GM18498 (cell line): ENCODE results near the gene CD163L1.

ENCODE experiments used
- ATAC-seq: cut with Tn5 transposase; IDR thresholded peaks from one replicate; pipeline ENCODE4 v1.9.1; 2021; ENCODE audit warnings: mild to moderate bottlenecking, moderate library complexity; ENCODE audit not compliant: unreplicated experiment

CD163L1 gene

DNA sequence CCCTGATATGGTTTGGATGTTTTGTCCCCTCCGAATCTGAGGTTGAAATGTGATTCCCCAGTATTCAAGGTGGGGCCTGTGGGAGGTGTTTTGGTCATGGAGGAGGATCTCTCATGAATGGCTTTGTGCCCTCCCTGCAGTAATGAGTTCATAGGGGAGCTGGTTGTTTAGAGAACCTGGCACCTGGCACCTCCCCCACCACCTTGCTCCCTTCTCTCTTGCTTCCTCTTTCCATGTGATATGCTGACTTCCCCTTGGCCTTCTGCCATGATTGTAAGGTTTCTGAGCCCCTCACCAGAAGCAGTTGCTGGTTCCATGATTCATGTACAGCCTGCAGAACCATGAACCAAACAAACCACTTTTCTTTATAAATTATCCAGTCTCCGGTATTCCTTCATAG lies 32.6 kb downstream of the CD163L1 start:
- ATAC-seq, result no peak

DNA sequence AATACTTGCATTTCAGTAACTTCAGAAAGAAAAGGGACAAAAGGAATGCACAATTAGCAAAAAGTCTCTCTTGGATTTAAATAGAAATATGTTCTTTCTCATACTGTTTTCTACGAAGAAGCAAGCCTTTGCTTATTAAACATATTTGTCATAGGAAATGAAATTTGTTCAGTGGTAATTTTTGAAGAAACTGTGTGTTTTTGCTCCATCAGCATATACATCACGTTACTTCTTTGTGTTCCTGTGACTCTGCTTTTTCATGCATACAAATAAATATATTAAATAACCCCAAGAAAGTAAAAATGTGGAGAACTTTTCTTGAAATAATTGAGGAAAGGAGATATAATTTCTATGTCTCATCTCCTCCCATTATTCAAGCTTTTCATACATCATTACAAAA lies 39.7 kb downstream of the CD163L1 start:
- no peak for ATAC-seq

- ATAC-seq, result no peak
Observed at GRCh38 chr12:7403466-7403865, 40.5 kb downstream of the CD163L1 start.

DNA sequence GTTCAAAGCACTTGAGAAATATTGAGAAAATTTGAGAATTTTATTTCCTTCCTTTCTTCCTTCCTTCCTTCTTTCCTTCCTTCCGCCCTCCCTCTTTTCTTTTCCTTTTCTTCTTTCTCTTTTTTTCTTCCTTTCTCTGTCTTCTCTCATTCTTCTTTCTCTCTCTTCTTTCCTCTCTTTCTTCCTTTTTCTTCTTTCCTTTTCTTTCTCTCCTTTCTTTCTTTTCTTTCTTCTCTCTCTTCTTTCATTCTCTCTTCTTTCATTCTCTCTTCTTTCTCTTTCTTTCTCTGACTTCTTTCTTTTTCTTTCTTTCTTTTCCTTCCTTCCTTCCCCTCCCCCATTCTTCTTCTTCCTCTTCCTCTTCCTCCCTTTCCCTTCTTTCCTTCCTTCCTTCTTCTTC lies 44.9 kb downstream of the CD163L1 start:
- ATAC-seq, result no peak

DNA sequence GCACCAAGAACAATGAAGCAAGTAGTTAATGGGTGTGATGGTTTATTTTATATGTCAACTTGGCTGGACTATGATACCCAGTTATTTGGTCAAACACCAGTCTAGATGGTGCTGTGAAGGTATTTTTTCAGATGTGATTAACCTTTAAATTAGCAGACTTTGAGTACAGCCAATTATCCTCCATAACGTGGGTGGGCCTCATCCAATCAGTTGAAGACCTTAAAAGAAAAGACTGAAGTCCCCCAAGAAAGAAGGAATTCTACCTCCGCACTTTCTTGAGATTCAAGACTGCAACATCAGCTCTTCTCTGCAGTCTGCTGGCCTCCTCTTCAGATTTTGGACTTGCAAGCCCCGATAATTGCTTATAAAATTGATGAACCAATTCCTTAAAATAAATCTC lies 47.5 kb downstream of the CD163L1 start:
- ATAC-seq, result no peak

DNA sequence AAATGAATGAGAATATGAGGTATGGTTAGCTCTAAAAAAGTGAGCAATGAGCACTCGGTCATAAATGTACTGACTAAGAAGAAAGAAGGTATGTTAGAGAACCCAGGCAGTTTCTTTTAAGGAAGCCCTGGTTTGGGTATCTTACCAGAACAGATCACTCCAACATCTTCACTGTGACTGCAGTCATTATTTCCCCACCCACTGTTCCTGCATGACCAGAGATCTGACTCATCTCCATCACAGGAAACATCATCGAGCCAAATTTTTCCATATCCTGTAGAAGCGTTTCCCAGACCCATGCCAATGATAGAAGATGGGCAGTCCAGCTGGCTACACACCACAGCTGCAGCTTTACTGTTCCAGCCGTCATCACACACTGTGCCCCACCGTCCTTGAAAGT lies 48.0 kb downstream of the CD163L1 start:
- no peak for ATAC-seq

DNA sequence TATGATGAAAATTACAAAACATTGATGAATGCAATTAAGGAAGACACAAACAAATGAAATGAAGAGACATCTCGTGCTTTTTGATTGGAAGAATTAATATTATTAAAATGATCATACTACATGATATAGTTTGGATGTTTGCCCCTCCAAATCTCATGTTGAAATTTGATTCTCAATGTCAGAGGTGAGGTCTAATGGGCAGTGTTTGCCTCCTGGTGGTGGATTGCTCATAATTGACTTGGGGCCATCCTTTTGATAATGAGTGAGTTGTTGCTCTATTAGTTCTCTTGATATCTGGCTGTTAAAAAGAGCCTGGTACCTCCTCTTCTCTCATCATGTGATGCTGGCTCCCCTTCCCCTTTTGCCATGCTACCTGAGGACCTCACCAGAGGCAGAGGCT lies 56.7 kb downstream of the CD163L1 start:
- no peak for ATAC-seq

DNA sequence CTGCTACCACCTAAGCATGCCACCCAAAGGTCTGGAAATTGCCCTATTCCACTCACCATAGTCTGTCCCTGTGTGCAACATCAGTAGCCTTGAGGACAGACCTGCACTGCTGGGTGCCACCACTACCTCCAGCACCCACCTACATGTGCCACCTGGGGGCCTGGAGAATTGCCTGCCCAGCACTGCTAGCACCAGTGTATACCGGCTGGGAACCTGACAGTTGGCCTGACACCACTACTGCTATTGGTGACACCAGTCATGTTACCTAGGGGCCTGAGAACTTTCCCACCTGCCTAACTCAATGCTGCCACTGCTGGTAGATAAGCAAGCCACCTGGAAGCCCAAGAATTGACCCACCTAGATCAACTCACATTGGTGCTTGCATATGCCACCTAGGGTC lies 60.8 kb downstream of the CD163L1 start:
- ATAC-seq, result no peak

GRCh38 chr12:7376196-7376595 lies 67.8 kb downstream of the CD163L1 start:
- no peak for ATAC-seq

- ATAC-seq, result no peak
Observed at GRCh38 chr12:7375145-7375543, 68.8 kb downstream of the CD163L1 start.

DNA sequence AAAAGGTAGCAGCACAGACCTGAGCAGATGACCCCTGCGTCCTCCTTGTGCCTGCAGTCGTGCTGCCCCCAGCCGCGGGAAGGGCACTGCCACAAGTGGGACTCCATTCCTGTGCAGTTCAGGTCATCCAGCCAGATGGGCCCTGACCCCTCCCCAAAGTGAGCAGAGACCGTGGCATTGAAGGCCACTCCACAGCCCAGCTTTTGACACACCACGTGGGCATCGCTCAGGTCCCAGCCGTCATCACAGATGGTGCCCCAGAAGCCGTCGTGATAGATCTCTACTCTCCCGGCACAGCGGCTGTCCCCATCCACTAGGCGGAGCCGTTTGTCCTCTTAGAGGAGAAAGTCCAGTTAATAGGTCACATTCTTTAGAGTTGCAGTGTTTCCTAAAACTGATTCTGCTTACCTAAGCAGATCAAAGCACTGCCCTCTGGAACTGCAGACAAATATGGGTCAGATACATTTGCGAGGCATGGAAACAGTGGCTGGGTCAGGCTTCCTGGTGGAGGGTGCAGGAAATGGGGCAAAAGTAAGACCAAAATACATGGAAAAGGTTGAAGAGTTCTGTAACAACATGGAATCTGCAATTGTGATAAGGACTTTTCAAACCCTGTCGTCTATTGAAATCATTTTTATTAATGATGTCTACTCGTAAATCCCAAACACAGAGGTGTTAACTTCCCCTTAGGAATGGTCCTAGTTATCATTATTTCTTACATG lies 69.4 kb downstream of the CD163L1 start:
- ATAC-seq, result no peak

DNA sequence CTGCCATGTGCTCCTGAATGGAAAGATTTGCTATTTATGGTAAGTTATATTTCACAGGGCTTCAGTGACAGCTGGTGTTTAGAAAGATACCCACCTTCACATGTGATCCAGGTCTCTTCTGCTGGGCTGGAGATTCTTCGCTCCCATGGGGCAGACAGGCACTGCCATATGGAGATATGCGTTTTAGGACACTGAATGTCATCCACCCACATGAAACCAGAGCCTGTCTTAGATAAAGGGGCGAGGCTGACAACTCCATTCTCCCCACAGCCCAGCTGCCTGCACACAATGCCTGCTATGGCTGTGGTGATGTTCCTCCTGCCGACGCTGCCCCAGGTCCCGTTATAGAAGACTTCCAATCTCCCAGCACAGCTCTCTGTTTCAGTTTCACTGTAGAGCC lies 70.7 kb downstream of the CD163L1 start:
- no peak for ATAC-seq

GRCh38 chr12:7369274-7369729 lies 74.7 kb downstream of the CD163L1 start:
- ATAC-seq, result peak; percentile 84

DNA sequence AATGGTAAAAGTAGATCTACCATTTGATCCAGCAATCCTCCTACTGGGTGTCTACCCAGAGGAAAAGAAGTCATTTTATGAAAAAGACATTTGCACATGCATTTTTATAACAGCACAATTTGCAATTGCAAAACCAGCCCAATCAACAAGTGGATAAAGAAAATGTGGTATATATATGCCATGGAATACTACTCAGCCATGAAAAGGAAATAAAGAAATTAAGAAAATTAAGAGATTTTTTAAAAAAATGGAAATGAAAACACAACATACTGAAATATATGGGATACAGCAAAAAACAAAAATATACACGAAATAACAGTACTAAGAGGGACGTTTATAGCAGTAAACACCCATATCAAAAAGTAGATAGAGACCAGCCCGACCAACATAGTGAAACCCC lies 81.2 kb downstream of the CD163L1 start:
- ATAC-seq, result no peak

- no peak for ATAC-seq
Observed at GRCh38 chr12:7361265-7361664, 82.7 kb downstream of the CD163L1 start.

DNA sequence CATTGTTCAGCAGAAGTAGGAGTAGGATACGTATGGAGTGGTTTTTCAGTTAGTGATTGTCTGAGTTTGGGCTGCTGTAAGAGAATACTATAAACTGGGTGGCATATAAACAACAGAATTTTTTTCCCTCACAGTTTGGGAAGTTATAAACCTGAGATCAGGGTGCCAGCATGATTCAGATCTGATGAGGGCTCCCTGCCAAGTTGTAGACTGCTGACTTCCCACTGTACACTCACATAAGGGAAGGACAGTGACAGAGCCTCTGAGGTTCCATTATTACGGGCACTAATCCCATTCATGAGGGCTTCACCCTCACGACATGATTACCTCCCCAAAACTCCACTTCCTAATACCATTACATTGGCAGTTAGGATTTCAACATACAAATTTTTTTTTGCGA lies 89.4 kb downstream of the CD163L1 start:
- no peak for ATAC-seq

GRCh38 chr12:7352661-7353060 lies 91.3 kb downstream of the CD163L1 start:
- no peak for ATAC-seq

DNA sequence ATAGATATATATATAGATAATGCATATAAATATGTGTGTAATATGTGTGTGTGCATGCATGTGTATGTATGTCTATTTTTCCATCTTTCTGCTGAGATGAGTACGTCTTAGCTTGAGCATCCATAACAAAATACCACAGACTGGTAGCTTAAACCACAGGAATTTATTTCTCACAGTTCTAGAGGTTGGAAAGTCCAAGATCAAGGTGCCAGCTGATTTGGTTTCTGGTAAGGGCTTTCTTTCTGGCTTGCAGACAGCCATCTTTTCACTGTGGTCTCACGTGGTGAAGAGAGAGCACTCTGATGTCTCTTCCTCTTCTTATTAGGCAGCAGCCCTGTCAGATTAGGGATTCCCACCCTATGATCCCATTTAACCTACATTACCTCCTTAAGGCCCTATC lies 92.8 kb downstream of the CD163L1 start:
- ATAC-seq, result no peak

GRCh38 chr12:7349418-7349817 lies 94.5 kb downstream of the CD163L1 start:
- ATAC-seq, result no peak

- ATAC-seq, result no peak
Observed at GRCh38 chr12:7346551-7347225, 97.3 kb downstream of the CD163L1 start.

DNA sequence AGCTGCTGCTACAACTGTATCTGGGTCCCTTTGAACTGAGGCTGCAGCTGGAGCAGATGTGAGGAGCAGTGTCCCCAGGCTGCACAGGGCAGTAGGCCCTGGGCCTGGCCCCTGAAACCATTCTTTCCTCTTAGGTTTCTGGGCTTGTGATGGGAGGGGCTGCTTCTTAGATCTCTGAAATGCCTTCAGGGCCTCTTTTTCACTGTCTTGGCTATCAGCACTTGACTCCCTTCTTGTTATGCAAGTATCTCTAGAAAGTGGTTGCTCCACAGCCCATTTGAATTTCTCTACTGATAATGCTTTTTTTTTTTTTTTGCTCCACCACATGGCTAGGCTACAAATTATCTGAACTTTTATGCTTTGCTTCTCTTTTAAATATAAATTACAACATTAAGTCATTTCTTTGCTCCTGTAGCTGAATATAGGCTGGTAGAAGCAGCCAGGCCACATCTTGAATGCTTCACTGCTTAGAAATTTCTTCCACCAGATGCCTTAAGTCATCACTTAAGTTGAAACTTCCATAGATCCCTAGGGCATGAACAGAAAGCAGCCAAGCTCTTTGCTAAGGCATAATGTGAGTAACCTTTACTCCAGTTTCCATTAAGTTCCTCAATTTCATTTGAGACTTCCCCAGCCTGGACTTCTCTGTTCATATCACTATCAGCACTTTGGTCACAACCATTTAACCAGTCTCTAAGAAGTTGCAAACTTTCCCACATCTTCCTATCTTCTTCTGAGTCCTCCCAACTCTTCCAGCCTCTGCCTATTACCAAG lies 98.9 kb downstream of the CD163L1 start:
- no peak for ATAC-seq

DNA sequence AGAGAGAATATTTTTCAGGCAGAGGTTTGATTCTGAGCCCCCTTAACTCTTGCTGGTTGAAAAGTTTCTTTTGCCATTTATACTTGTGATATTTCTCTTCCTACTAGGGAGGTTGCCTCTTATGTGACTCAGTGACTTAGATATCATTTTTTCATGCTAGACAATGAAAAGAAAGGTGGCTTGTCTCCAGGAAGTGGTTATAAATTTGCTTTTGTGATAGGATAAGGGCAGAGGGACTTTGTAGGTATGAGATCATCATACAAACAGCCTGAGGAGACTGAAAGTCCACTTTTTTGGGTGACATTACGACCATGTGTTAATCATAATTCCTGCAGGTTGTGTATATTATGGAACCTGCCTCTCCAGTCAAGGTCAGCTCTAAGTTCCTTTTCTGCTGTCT lies 104.3 kb downstream of the CD163L1 start:
- ATAC-seq, result no peak
